GM19240 (cell line): ENCODE measurements around the gene CAMKK1.

Source experiments
- DNase-seq: peaks from one replicate; pipeline ENCODE4 v3.0.0; 2011; ENCODE audit warnings: low spot score; ENCODE audit not compliant: insufficient read length

CAMKK1 gene

DNA sequence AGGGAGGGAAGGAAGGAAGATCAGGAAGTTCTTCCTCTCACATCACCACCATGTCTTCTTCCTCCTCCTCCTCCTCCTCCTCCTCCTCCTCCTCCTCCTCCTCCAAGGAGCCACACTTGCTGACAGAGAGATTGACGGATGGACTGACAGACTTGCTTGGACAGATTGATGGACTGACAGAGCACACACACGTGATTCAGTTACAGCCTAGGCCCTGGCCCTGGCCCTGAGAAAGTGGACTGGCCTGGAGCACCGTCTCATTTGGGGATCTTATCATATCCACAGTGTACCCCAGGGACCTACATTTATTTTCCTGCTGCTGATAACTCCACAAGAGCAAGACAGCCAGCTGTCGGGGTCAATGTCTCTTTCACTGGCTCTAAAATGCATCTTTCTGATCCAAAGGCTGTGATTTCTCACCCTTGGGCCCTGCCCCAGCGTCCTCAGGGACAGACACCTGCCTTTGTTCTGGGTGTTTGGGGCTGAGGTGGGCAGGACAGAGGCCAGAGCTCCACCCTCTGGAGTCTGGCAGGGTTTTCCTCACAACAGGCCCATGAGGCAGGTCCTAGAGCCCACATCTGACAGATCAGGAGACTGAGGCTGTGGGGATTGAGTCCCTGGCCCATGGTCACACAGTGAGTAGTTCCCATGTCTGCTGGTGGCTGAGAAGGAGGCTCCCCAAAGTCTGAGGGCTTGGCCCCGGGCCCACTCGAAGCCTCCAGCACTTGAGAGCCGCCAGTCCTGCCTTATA is 25.7 kb upstream of the CAMKK1 start:
- DNase-seq, result no peak

GRCh38 chr17:3917391-3917931 is 24.6 kb upstream of the CAMKK1 start:
- DNase-seq, result no peak

DNA sequence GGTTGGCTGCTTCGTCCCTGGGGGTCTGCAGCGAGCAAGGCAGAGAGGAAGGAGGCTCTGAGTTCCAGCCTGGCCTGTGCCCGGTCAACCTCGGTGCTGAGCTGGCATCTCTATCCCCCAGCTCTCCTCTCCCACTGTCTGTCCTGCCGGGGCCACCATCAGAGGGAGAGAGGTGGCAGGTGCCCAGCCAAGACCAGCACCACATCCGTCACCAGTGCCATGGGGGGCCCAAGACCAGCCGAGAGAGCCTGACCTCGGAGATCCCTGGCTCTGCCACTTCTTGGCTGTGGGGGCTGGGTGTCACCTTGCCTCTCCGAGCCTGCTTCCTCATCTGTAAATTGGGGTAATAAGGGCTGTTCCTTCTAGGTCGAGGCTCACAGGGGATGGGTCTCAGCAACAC is 24.0 kb upstream of the CAMKK1 start:
- no peak for DNase-seq

DNA sequence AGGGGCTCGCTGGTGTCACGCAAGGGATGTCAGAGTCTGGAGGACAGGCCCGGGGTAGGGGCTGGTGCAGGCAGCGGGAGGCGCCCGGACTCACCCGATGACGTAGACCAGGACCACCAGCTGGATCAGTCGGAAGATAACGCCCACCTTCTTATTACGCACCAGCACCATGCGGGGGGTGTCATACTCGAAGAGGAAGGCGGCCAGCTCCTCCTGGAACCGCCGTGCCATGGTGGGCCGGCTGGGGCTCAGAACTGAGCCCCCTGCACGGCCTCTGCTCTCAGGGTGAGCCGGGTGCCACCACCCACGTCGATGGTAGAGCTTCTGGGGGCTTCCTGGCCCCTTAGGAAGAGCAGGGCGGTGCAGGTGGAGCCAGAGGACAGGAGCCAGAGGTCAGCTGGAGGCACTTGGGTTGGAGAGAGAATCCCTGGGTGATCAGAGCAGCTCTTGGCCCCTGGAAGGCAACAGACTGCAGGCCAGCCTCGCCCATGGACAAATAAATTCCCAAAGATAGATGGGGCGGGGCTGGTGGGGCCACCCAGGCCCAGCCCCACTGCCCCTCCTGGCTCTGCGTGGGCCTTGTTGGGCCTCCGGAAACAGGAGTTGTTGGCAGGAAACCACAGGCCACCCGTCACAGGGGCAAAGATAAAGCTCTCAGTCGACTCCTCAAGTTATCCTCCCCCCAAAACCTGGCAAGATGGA is 23.3 kb upstream of the CAMKK1 start, which contains the start of gene P2RX1:
P2RX1 (minus strand) TSS at position 471 of the 702 bp plus-strand sequence; CDS start at position 231, 240 bp downstream.
- no peak for DNase-seq

- no peak for DNase-seq
Measured at GRCh38 chr17:3915581-3915994, 22.7 kb upstream of the CAMKK1 start.

DNA sequence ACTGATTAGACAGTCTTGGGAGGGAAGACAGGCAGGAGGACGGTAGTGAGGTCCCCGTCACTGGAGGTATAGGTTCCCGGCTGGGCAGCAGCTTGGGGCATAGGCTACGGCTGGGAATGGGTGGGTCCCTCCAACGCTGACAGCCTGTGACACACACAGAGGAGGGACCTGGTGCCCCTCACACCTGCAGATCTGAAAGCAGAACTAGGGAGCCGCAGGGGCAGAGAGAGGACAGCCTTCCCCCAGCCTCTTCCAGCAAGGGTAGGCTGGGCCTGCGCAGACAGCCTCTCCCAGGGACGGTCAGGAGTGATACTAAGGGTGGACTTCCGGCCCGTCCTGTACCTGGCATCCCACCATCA is 21.4 kb upstream of the CAMKK1 start:
- DNase-seq, result peak; percentile 65

DNA sequence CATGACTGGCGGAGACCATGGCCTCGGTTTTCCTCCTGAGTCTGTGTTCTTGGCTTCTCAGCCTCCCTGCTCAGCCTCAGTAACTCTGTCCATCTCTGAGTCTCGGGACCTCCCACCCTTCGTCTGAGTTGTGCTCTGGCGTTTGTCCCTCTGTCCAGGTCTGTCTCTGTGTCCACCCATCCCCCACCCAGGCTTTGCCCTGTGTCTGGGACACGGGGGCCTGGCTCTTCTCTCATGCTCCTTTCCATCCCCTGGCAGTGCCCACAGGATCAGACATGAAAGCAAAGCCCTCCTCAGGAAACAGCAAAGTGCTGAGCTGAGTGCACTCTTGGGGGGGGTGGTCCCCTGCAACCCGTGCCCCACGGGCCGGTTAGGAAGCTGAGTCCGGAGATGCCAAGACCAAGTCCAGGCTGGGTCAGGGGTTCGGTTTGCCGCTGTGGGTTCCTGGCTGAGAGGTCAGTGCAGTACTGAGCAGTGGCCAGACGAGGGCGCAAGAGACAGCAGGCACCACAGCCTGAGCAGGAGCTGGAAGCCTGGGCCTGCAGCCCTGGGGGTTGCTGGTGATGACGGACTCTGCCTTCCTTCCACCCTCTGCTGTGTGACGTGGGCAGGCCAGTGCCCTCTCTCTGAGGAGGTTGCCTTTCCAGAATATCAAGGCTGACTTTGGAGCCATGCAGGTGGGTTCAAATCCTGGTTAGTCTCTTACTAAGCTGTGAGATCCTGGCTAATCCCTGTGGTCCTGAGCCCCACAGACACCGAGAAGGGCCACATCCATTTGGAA is 20.9 kb upstream of the CAMKK1 start:
- DNase-seq, result peak; percentile 89

GRCh38 chr17:3912827-3913226 is 20.0 kb upstream of the CAMKK1 start:
- no peak for DNase-seq

GRCh38 chr17:3911271-3912053 is 18.6 kb upstream of the CAMKK1 start:
- peak; percentile 66 for DNase-seq

DNA sequence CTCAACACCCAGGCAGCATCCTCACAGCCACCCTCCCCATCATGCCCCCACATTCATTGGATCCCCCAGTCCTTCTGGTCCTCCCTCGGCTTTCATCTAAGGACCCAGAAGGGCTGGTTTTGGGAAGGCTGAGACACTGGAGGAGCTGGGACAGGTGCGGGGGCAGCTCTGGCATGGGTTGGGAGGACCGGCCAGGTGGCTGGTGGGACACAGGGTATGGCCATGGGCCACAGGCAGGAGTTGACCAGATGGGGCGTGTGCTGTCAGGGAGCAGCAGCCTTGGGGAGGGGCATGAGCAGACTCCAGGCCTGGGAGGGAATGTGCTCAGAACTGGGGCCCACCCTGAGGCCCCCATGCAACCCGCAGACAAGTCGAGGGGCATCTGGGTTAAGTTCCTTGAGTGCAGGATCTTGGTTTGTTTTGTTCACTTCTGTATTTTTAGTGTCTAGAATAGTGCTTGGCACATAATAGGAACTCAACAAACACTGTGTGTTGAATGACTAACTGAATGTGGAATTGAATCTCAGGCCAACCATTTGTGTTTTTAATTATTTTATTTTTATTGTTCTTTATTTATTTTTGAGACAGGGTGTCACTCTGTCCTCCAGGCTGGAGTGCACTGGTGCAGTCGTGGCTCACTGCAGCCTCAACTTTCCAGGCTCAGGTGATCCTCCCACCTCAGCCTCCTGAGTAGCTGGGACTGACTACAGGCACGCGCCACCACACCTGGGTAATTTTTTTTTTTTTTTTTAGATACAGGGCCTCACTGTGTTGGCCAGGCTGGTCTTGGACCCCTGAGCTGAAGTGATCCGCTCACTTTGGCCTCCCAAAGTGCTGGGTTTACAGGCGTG is 17.8 kb upstream of the CAMKK1 start:
- DNase-seq, result no peak

GRCh38 chr17:3909257-3909656 is 16.4 kb upstream of the CAMKK1 start:
- no peak for DNase-seq

DNA sequence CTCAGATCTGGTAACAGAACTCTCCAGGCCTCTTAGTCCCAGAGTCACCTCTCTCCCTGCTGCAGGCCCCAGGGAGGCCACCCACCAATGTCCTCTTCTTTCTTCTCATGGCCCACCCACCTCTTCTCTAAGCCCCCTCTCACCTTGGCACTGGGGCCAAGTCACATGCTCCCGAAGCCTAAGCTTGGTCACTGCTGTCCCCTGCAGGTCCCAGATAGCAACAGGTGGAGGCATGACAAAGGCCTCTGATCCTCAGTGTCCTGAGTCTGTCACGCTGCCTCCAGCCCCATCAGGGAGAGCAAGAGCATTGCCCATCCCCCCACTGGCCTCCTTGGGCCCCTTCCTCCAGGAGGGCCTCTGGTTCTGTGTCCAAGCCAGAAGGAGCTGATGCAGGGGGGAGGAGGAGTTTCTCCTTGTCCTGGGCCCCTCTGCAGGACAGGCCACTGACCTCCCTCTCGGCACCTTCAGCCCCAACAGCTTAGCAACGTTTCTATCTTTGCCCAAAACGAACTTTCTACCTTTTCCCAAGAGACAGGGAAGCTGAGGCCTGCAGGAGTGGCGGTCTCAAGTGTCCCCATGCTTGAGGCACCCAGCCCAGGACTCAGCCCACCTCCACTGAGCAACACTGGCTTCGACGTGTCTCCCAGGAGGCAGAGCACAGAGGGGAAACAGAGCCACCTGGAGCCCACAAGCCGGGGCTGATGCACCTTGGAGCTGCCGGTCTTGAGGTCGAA is 14.8 kb upstream of the CAMKK1 start:
- DNase-seq, result no peak

GRCh38 chr17:3906881-3907280 is 14.0 kb upstream of the CAMKK1 start:
- no peak for DNase-seq

DNA sequence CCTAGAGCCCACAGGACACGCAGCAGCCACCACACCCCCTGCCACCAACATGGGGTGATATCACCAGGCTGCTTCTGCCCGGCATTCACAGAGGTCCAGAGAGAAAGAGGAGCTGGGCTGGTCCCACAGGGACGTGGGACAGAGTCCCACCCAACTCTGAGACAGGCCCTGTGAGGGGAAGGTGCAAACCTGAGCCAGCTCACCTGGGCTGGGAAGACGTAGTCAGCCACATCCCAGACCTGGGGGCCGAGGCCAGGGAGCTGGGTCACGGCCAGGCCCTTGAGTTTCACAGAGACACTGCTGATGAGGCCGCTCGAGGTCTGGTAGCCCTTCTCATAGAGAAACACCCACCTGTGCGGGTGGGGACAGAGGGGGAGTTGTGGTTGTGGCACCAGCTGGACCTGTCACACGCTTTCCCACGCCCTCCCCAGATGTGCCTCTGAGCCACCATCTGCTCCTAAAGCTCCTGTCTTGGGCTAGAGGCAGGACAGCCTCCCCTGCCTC is 12.2 kb upstream of the CAMKK1 start:
- no peak for DNase-seq

- no peak for DNase-seq
Measured at GRCh38 chr17:3904501-3904900, 11.6 kb upstream of the CAMKK1 start.

DNA sequence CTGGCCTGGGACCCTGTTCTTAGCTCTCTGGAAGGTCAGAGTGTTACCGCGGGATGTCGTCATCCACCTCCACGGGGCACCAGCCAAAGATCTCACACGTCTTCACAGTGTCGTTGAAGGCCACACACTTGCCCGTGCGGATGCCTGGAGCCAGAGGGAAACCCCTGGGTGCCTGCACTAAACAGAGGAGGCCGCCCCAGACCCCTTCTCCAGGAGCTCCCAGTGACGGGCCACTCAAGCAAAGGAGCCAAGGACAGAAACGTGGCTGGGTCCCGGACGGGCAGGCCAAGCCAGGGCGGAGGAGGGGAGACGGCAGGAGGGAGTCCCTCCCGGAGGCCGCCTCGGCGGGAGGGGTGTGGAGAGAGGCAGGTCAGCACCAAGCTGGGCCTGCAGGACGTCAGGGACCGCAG is 11.0 kb upstream of the CAMKK1 start:
- no peak for DNase-seq

GRCh38 chr17:3903051-3903825 is 10.4 kb upstream of the CAMKK1 start:
- DNase-seq, result no peak

- no peak for DNase-seq
Measured at GRCh38 chr17:3900646-3901045, 7.8 kb upstream of the CAMKK1 start.
